ENCODE data around the gene MRPL27.

GRCh38 chr17:50337956-50338355 lies 35.0 kb downstream of the MRPL27 start:
- TF ChIP-seq POLR2A (IDR thresholded peaks at IDR 0.05), result no peak
- no peak for TF ChIP-seq CTCF (IDR thresholded peaks at IDR 0.05)

Measured in Peyer's patch (tissue), 4 donors.